Endothelial cell of hepatic sinusoid (primary cell): ENCODE data around the gene TMA16.

ENCODE experiments used
- in situ Hi-C: cut with HindIII; loops from 2 replicates; pipeline ENCODE4 v1.10.0; 2017; ENCODE audit warnings: low sequenced_read_pairs

The TMA16 gene

DNA sequence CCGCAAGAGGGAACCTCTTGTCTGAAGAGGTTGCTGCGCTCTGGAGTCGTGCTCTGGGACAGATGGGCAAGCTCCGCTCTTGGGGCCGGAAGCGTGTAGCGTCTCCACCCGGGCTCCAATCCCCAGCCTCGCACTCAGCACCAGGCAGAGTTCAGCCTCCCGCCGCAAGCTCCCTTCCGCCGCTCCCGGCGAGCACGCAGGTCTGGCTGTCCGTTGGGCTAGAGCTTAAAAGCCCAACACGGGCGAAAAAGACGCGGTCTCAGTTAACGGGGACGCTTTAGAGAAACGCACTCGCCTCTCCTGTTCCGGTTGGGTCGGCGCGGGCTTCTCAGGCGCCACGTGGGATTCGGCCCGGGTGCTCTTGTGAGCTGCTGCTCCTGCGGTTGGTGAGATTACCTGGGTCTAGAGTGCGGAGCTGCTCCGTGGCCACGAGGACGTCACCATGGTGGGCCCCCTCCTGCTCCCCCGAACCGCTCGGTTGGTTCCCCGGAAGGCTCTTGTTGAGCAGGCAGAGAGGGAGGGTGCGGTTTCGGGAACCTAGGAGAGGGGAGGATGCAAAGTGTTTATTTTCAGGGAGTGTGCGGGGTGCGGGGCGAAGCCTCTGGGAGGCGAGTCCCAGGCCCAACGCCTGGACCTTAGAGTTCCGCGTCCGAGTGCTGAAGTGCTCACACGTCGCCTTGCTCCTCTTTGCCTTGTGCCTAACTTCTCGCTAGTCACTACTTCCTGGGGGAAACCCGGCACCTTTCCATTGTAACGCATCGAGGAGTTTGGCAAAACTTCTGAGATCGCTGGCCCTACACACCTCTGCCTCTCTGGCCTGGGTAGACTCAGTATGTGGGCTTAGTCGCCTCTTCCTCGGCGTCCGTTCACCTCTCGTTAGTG, at the start of gene TMA16:
Gene TMA16 (plus strand): TSS at position 331 of the 882 bp plus-strand sequence. CDS start 112 bp downstream, at position 443.
- in situ Hi-C loops, result no loop called here

DNA sequence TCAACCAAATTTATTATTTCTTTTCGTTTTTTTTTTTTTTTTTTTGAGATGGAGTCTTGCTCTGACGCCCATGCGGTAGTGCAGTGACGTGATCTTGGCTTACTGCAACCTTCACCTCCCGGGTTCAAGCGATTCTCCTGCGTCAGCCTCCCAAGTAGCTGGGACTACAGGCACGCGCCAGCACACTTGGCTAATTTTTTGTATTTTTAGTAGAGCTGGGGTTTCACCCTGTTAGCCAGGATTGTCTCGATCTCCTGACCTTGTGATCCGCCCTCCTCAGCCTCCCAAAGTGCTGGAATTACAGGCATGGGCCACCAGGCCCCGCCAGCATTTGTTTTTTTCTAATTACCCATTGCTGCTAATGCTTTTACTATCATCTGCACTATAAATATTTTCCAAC, 47.5 kb upstream of the TMA16 start:
- in situ Hi-C loops, result loop anchor here (5.0 kb wide), 1 partner anchor 40 kb away; no protein-coding TSS in a partner anchor

DNA sequence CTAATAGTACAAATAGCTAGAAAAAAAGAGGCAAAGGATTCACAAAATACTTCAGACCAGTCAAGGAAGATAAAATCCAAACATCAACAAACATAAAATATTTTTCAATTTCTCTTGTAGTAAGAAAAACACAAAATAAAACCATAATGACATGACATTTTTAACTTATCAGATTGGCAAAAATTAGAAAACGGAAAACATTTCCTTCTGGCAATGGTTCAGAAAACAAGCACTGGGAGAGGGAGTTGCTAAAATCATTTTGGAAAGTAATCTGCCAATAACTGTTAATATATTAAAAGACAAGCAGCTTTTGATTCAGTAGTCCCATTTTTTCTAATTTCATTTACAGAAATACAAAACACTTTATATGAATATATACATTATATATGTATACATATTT, 47.0 kb upstream of the TMA16 start:
- in situ Hi-C loops, result loop anchor here (5.0 kb wide), 1 partner anchor 40 kb away; no protein-coding TSS in a partner anchor

DNA sequence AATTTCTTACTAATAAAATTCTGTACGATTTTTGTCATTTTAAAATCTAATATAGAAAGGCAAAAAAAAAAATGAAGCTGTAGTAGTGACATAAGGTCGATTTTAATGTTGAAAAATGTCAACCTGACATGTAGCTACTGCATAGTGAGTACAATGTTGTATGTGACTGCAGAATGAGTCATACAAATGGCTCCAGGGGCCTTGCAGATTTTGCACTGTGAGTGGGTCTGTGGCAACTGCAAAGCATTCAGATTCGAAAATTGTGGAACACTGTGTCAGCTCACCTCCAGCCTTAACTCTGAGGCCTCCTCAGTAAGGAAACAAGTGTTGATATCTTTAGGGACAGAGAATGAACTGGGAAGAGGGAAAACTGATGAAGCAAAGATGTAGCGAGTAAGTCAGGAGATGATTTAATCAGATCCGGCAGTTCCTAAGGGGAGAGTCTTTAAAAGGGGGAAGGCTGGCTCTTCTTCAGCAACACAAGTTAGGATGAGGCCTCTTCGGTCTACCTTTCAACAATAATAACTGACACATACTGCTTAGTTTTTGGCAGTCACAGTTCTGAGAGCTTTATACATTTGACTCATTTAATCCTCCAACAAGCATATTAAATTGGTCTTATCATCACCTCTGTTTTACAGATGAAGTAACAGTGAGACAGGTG, 45.8 kb upstream of the TMA16 start:
- in situ Hi-C loops, result loop anchor here (5.0 kb wide), 1 partner anchor 41 kb away; no protein-coding TSS in a partner anchor

DNA sequence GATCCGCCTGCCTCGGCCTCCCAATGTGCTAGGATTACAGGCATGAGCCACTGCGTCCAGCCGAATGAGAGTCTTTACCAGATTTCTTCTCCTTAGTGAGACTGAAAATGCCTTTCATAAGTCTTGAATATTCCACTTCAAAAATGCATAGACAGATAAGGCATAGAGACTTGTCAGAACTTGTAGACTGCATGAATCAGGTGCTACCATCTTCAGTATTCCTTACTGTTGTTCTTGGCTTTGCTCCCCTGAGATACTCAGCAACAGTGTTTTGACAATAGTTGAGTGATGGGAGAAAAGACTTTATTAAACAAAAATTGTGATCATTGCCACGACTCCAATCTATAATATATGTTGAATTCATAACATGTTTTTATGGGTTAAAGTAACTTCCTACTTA, 31.9 kb upstream of the TMA16 start:
- in situ Hi-C loops, result no loop called here

DNA sequence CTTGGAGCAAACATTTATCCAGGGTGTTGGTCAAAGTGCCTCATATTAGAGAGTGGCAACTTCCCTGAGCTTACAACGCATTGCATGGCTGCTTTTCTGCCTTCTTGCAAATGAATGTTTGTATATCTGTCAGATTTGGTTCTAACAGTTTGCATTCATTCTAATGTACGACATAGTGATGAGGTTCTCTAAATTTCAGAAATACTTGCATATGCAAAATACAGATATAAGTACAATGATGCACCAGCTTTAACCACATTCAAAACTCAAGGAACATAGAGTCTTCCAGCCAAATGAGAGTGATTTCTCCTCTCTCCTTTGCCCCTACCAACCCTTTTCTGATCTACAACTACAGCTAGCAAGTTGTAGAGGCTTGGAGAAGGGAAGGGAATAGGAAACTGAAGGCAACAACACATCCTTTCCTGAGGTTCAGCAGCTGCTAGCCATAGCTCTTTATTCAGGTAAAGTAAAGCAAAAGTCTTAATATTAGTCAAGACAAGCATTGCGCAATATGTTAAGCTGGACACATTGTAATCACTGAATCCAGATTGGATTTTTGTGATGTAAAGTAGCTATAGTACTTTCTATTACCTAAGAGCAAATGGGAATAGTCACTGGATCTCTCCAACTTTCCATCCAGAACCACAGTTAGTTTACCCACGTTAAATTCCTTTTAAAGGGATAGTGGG, 27.3 kb upstream of the TMA16 start:
- in situ Hi-C loops, result no loop called here

DNA sequence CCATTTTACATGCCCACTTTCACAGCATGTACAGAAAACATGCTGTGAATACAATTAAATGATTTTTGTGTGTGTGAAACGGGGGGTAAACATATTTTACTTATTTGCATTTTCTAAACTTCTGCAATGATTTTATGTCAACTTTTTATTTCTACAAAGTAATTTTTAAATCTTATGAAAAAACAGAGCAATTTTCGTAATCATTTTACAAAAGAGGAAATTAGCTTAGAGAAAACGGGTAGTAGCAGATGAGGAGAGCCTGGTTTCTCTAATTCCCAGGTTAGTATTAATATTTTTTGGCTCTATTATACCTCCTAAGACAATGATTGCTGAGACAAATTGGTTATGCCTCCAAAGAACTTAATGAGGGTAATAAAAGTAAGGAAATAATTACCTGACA, 24.1 kb upstream of the TMA16 start:
- in situ Hi-C loops, result no loop called here

DNA sequence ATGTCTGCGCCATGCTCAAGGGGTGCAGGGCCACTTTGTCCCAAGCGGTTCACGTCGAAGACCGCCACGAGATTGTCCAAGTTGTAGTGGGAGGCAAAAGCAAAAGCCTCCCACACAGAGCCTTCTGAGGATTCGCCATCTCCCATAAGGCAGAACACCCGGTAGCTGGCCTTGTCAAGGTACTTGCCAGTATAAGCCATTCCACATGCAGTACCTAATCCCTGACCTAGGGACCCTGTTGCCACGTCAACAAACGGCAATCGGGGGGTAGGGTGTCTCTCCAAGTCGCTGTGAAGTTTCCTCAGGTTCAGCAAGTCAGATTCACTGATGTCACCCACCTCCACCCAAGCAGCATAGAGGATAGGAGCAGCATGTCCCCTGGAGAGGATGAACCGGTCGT, 21.4 kb upstream of the TMA16 start:
- in situ Hi-C loops, result no loop called here

DNA sequence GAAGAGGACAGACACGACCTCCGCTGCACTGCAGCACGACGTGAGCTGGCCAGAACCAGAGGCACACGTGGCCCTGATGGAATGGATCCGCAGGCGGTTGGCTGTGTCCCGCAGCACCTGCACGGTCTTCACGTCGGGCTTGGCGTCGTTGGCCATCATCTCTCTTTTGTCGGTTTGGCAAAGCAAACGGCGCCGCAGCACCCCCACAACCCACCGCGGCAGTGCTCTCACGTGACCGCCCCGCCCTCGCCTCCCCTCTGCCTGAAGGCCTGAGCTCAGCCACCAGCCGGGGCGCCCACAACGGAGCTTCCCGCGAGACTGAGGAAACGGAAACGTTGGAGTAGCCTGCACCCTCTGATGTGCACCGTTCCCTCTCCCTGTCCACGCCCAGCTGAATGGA, 20.9 kb upstream of the TMA16 start, which contains the start of gene TKTL2:
Gene TKTL2 (minus strand): TSS at position 179 of the 400 bp plus-strand sequence. CDS start 20 bp downstream, at position 159.
- in situ Hi-C loops, result no loop called here

DNA sequence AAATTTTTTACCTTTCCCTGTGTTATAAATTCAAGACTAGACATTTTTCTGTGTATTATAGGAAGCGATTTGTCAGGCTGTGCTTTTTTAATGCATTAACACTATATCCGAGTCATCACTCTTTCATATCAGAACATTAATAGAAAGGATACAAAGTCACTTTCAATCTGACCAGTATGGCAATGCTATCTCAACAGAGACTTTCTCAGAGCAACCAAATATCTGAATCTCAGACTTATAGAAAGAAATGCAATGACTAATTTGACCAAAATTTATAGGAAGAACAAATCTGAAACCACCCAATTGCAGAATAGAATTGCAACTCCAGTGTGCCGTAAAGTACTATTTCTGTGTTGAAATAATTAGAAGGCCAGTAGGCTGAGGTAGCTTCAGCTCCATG, 20.5 kb upstream of the TMA16 start:
- in situ Hi-C loops, result no loop called here

DNA sequence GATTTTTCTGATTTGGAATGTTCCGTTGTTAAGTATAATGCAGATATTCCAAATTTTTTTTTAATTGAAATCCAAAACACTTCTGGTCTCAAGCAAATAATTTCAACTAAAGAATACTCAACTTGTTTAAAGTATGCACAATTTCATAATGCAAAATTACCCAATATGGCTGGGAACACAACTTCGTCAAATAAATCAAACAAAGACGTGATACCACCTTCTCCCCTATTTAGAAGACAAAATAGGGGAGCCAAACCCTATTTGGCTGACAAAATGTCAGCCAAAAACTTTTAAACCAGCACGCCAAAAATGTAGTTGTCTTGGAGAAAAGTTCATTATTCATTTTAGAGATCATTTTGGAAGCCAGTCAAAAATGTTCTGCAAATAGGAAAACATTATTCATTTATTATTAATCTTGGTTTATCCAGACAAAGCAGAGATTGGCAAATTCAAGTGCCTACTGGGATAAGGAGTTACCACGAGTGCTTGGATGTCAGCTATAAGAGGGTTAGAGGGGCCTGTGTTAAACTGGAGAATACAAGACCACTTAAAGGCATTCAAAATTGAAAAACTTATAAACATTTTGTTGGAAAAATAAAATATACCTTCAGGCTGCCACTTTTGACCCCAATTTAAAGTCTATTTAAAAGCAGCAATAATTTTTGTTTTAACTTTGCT, 17.6 kb upstream of the TMA16 start:
- in situ Hi-C loops, result no loop called here

DNA sequence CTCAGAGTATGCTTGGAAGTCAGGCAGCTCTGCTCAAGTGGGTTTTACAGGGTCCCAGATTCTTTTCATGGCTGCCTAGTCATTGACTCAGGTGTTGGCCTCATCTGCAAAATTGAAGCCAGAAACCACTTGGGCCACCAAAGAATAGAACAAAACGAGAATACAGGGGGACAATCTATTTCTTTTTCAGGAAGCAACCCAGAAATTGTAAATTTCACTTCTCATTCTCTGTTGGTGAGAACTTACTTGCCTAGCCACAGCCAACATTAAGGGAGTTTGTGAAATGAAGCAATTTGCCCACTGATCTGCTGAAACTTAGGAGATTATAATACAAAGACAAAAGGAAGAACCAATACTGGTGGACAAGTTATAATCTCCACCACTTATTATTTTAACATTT, 12.3 kb upstream of the TMA16 start:
- in situ Hi-C loops, result no loop called here

DNA sequence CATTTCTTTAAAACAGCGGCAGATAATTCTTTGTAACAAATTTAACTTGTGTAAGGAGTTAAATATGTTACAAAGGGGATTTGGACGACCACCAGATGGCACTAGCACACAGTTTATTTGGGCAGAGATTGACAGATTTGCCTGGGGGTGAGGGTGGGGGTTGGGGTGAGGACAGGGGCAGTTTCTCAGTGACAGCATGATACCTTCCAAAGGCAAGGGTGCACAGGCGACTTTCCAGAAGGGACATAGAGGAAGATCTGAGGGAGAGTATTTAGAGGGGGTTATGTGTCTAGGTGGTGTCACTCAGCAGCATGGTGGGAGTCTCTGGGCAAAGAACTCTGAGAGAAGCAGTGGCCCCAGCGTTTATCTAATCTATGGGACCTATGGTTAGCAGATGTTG, 9.6 kb upstream of the TMA16 start:
- in situ Hi-C loops, result no loop called here

DNA sequence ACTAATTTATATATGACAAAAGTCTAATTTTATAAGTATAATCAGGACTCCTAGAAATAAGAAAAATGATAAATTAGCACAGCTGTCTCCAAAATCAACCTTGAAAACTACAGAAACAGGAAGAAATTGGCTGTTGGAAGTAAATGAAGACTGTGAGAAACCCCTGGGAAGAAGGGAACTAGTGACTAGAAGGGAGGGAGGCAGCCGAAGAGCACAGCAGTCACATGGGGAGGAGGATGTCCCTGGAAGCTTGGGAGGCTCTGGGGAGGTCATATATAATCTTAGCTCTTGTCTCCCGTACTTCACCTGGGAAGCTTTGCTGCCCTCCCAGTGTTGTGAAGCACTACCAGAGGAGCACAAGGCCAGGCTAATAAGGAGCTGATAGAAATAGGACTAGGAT, 8.9 kb upstream of the TMA16 start:
- in situ Hi-C loops, result no loop called here

DNA sequence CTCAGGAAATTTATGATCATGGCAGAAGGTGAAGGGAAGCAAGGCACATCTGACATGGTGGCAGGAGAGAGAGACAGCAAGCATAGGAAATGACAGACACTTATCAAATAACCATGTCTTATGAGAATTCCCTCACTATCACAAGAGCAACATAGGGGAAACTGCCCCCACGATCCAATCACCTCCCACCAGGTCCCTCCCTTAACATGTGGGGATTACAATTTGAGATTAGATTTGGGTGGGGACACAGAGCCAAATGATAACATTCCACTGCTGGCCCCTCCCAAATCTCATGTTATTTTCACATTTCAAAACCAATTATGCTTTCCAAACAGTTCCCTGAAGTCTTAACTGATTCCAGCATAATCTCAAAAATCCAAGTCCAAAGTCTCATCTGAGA, 8.2 kb upstream of the TMA16 start:
- in situ Hi-C loops, result no loop called here

DNA sequence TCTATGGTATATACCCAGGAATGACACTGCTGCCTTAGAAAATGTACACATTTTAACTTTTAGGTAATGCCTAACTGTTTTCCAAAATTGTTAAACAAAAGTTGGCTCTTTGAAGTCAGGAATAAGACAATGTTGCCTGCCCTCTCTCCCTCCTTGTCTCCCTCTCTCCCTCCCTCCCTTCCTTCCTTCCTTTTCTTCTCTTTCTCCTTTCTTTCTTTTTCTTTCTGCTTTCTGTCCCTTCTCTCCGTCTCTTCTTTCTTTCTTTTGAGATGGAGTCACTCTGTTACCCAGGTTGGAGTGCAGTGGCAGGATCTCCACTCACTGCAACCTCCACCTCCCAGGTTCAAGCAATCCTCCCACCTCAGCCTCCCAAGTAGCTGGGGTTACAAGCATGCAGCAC, 4.6 kb upstream of the TMA16 start:
- in situ Hi-C loops, result no loop called here

DNA sequence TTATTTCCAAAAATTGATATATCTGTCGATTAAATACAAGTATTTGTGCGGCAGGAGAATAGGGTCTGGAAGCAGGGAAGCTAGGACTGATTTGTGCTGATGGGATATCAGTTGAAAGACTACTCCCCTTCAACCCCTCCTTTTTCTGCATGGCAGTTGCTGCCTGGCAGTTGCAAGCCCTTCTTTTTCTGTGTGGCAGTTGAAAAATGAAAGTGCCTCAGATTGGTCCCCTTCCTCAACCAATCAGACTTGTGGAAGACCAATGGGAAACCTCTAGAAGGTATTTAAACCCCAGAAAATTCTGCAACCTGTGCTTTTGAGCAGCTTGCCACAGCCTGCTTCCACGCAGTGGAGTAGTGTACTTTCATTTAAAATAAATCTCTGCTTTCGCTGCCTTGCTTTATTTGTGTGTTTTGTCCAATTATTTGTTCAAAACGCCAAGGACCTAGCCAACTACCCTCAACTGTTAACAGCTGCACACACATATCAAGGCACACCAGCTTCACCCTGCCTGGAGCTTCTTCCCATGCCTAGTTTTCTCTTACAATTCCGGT, 1.5 kb upstream of the TMA16 start:
- in situ Hi-C loops, result no loop called here

DNA sequence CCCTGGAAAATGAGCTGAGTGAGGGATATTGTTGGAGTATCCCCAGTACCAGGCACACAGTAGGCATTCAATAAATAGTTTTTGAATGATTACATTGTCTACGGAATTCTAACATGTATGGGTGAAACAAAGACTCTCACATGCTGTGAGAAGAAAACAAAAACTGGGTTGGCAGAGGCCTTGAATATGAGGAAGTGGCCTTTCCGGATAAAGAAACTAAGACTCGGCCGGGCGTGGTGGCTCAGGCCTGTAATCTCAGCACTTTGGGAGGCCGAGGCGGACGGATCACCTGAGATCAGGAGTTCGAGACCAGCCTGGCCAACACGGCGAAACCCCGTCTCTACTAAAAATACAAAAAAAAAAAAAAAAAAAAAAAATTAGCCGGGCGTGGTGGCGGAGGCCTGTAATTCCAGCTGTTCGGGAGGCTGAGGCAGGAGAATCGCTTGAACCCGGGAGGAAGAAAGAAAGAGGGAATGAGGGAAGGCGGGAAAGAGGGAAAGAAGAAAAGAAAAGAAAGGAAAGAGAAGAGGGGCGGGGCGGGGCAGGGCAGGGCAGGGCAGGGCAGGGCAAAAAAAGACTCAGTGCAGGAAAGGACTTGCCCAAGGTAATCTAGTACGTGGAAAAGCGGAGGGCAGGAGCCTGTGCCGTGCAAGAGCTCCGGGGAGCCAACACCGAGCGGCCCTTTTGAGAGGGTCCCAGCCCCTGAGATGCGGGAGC, 689 bp upstream of the TMA16 start:
- in situ Hi-C loops, result no loop called here

DNA sequence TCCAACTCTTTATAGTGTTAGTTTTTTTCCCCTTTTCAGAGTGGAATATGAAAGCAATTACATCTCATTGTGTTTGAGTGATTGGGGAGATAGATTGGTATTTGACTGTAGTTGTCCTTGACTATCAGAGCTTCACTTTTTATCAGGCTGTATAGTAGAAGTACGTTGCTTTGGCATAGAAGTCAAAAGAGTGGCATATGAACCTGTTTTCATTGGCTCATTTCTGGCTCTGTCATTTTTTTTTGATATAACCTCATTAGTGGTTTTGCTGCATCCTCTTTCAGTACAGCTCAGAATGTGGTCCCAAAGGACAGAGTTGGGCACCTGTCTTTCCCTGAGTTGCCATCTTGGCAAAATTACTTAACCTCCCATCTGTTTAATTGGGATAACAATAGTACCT, 1.4 kb downstream of the TMA16 start:
- in situ Hi-C loops, result no loop called here

DNA sequence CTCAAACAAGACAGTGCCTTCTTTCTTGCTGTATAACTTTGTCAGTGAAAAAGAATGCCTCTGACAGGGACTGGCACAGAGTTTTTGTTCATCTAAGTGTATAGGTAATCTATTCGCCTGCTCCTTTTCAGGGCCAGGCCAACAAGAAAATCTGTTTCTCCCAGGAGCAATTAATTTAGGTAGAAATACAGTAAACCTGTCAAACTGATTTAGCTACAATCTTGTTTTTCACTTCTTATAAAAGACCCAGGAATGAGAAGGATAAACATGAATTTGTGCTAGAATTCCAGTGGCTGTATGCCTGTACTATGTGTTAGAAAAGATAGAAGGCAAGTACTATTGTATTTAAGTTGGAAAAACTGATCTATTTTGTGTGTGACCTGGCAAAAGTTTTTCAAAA, 6.1 kb downstream of the TMA16 start:
- in situ Hi-C loops, result loop anchor here (5.0 kb wide), 1 partner anchor 42 kb away; no protein-coding TSS in a partner anchor
